Effector memory CD4-positive, alpha-beta T cell (primary cell): ENCODE results near the gene SEC14L5.

Experiments used
- DNase-seq, 3 donors: peaks; one replicate each; pipeline ENCODE4 v3.0.0-alpha.2; 2020
- H3K27ac ChIP-seq: 2 replicates; pipeline ENCODE4 v1.7.0; 2013; ENCODE audit warnings: mild to moderate bottlenecking, low read length, moderate library complexity; ENCODE audit not compliant: insufficient read depth, poor library complexity, severe bottlenecking
- H3K27me3 ChIP-seq: replicated peaks from 2 replicates; pipeline ENCODE4 v1.7.0; 2013; ENCODE audit warnings: mild to moderate bottlenecking, low read length; ENCODE audit not compliant: insufficient read depth, control insufficient read depth, poor library complexity, severe bottlenecking
- H3K36me3 ChIP-seq: 2 replicates; pipeline ENCODE4 v1.7.0; 2013; ENCODE audit warnings: mild to moderate bottlenecking, low read length, moderate library complexity; ENCODE audit not compliant: control insufficient read depth, insufficient read depth
- H3K4me1 ChIP-seq: 2 replicates; pipeline ENCODE4 v1.7.0; 2013; ENCODE audit warnings: low read length, mild to moderate bottlenecking; ENCODE audit not compliant: control insufficient read depth, insufficient read depth, poor library complexity, severe bottlenecking
- H3K4me3 ChIP-seq: 2 replicates; pipeline ENCODE4 v1.7.0; 2013; ENCODE audit warnings: low read length, low read depth, mild to moderate bottlenecking; ENCODE audit not compliant: insufficient read depth, poor library complexity, severe bottlenecking
- H3K9me3 ChIP-seq: 2 replicates; pipeline ENCODE4 v1.7.0; 2013; ENCODE audit warnings: mild to moderate bottlenecking, low read length, moderate library complexity; ENCODE audit not compliant: control insufficient read depth

Gene SEC14L5

GRCh38 chr16:5060073-5060641, 102.0 kb downstream of the SEC14L5 start:
- no peaks in the 10 kb centered on the region for H3K9me3 ChIP-seq
- no peaks in the 10 kb centered on the region for H3K36me3 ChIP-seq
- no peak overlapping the region for H3K4me3 ChIP-seq
- DNase-seq, result no peak
- no peaks in the 10 kb centered on the region for H3K4me1 ChIP-seq
- H3K27me3 ChIP-seq, result no peaks in the 10 kb centered on the region
- no peak overlapping the region for H3K27ac ChIP-seq

- H3K27ac ChIP-seq, result no peak overlapping the region
- H3K9me3 ChIP-seq, result no peaks in the 10 kb centered on the region
- no peak overlapping the region for H3K4me3 ChIP-seq
- DNase-seq, result no peak
- H3K36me3 ChIP-seq, result no peaks in the 10 kb centered on the region
- no peaks in the 10 kb centered on the region for H3K27me3 ChIP-seq
- H3K4me1 ChIP-seq, result no peaks in the 10 kb centered on the region
These were observed 103.9 kb downstream of the SEC14L5 start for GRCh38 chr16:5062051-5062450.

GRCh38 chr16:5062790-5063765, 104.9 kb downstream of the SEC14L5 start:
- no peak for DNase-seq
- Histone ChIP-seq H3K9me3 (no peaks in the 10 kb centered on the region), H3K4me1 (no peaks in the 10 kb centered on the region), H3K27ac (no peak overlapping the region), H3K27me3 (no peaks in the 10 kb centered on the region), H3K4me3 (no peak overlapping the region), H3K36me3 (no peaks in the 10 kb centered on the region)

DNA sequence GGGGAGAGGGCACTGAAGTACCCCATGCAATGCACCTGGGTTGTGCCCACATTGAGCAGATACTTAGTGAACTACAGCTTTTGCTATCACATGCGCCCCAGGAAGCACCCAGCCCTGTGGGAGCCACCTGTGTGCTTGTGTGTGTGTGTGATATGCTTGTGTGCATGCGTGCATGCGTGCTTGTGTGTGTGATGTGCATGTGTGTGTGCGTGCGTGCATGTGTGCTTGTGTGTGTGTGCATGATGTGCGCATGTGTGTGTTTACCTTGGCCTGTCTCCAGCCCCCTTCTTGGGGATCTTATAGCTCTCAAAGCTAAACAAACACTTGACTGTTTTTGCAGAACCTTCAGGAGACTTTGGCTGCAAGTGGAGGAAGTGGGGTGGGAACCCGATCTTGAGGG, 106.8 kb downstream of the SEC14L5 start:
- no peak overlapping the region for H3K27ac ChIP-seq
- no peaks in the 10 kb centered on the region for H3K27me3 ChIP-seq
- H3K4me3 ChIP-seq, result no peak overlapping the region
- no peaks in the 10 kb centered on the region for H3K36me3 ChIP-seq
- no peak for DNase-seq
- no peaks in the 10 kb centered on the region for H3K9me3 ChIP-seq
- H3K4me1 ChIP-seq, result no peaks in the 10 kb centered on the region

DNA sequence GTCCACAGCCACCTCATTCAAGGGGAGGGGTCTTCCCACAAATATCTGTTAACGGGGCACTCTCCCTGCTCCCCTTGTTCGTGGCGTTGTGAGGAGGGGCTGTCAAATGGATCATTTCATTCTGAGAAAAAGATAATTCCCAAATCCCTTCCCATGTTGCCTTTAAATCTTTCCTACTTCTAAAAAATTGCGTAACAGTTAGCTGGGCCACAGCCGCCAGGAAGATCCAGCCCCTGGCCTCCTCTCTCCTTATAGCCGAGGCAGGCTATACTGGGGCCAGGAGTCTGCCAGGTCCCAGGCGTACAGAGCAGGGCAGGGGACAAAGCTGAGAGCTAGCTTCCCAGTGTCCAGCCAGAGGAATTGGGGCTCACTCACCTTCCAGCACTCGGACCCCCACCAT, 107.2 kb downstream of the SEC14L5 start:
- H3K9me3 ChIP-seq, result no peaks in the 10 kb centered on the region
- H3K4me3 ChIP-seq, result no peak overlapping the region
- no peaks in the 10 kb centered on the region for H3K27me3 ChIP-seq
- no peak for DNase-seq
- no peaks in the 10 kb centered on the region for H3K4me1 ChIP-seq
- H3K36me3 ChIP-seq, result no peaks in the 10 kb centered on the region
- H3K27ac ChIP-seq, result no peak overlapping the region

- H3K4me3 ChIP-seq, result no peak within 1 kb of the TSS
- H3K36me3 ChIP-seq, result no peaks in the 10 kb centered on the region
- no peaks in the 10 kb centered on the region for H3K9me3 ChIP-seq
- no peak within 1 kb of the TSS for H3K27ac ChIP-seq
- no peaks in the 10 kb centered on the region for H3K4me1 ChIP-seq
- DNase-seq, result no peak
- H3K27me3 ChIP-seq, result no peaks in the 10 kb centered on the region
These were observed 107.7 kb downstream of the SEC14L5 start, which contains the start of gene C16orf89 for GRCh38 chr16:5065813-5066212. TSS of gene C16orf89 (minus strand) at chr16:5065956. CDS start at chr16:5065908, 48 bp downstream.

DNA sequence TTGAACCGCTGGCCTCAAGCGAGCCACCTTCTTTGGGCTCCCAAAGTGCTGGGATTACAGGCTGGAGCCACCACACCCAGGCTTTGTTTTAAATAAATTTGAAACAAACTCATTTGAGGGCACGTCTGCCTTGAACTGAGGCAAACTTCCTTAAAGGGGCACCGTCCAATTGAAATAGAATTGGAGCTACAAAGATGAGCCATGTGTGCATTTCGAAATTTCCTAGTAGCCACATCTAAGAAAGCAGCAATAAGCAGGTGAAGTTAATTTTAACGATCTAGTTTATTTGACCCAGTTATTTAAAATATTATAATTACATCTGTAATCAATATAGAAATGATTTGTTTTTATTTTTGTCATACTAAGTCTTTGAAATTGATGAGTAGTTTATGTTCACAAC, 108.4 kb downstream of the SEC14L5 start:
- Histone ChIP-seq H3K4me1 (peaks cover 4% of the 10 kb centered on the region), H3K36me3 (no peaks in the 10 kb centered on the region), H3K27me3 (no peaks in the 10 kb centered on the region), H3K27ac (no peak overlapping the region), H3K4me3 (no peak overlapping the region), H3K9me3 (no peaks in the 10 kb centered on the region)
- DNase-seq, result no peak
